Measurements from ENCODE around the gene DRAXIN.

The DRAXIN gene

GRCh38 chr1:11671205-11671543 is 20.3 kb upstream of the DRAXIN start:
- ATAC-seq (replicated peaks) (no peak), DNase-seq (no peak)
- H3K27me3 Mint-ChIP-seq: no peaks in the 10 kb centered on the region
- H3K4me1 Mint-ChIP-seq: peaks cover 9 to 19% of the 10 kb centered on the region in 2 donors
- H3K9me3 Mint-ChIP-seq: no peaks in the 10 kb centered on the region
- peaks cover 34 to 38% of the 10 kb centered on the region in 2 donors for H3K36me3 Mint-ChIP-seq
- H3K27ac Mint-ChIP-seq: no peak overlapping the region
- H3K4me3 Mint-ChIP-seq: no peak overlapping the region

- peaks cover 9 to 19% of the 10 kb centered on the region in 2 donors for H3K4me1 Mint-ChIP-seq
- no peak overlapping the region for H3K27ac Mint-ChIP-seq
- DNase-seq (no peak), ATAC-seq (replicated peaks) (no peak)
- H3K9me3 Mint-ChIP-seq: no peaks in the 10 kb centered on the region
- H3K36me3 Mint-ChIP-seq: peaks cover 34 to 38% of the 10 kb centered on the region in 2 donors
- no peaks in the 10 kb centered on the region for H3K27me3 Mint-ChIP-seq
- H3K4me3 Mint-ChIP-seq: no peak overlapping the region
Measured at GRCh38 chr1:11671544-11672286, 19.8 kb upstream of the DRAXIN start.

GRCh38 chr1:11673089-11673769 is 18.3 kb upstream of the DRAXIN start:
- no peaks in the 10 kb centered on the region for H3K27me3 Mint-ChIP-seq
- peaks cover 34 to 35% of the 10 kb centered on the region in 2 donors for H3K36me3 Mint-ChIP-seq
- no peak for ATAC-seq (replicated peaks)
- no peaks in the 10 kb centered on the region for H3K9me3 Mint-ChIP-seq
- no peak overlapping the region for H3K4me3 Mint-ChIP-seq
- H3K4me1 Mint-ChIP-seq: peaks cover 9 to 19% of the 10 kb centered on the region in 2 donors
- no peak for DNase-seq
- no peak overlapping the region for H3K27ac Mint-ChIP-seq

- Mint-ChIP-seq H3K4me1 (peaks cover 12 to 16% of the 10 kb centered on the region in 2 donors), H3K27me3 (no peaks in the 10 kb centered on the region), H3K36me3 (peaks cover 29 to 30% of the 10 kb centered on the region in 2 donors), H3K27ac (no peak overlapping the region), H3K9me3 (no peaks in the 10 kb centered on the region), H3K4me3 (no peak overlapping the region)
- ATAC-seq (replicated peaks) (no peak), DNase-seq (no peak)
Measured at GRCh38 chr1:11674488-11674887, 17.0 kb upstream of the DRAXIN start.

- H3K9me3 Mint-ChIP-seq: no peaks in the 10 kb centered on the region
- H3K27me3 Mint-ChIP-seq: no peaks in the 10 kb centered on the region
- H3K4me3 Mint-ChIP-seq: peak overlapping the region in 1 of 2 donors; percentile 14
- H3K27ac Mint-ChIP-seq: no peak overlapping the region
- ATAC-seq (replicated peaks) (no peak), DNase-seq (no peak)
- H3K36me3 Mint-ChIP-seq: peaks cover 26 to 30% of the 10 kb centered on the region in 2 donors
- H3K4me1 Mint-ChIP-seq: peaks cover 14 to 19% of the 10 kb centered on the region in 2 donors
Measured at GRCh38 chr1:11675325-11675724, 16.2 kb upstream of the DRAXIN start.

- no peaks in the 10 kb centered on the region for H3K27me3 Mint-ChIP-seq
- DNase-seq: no peak
- peaks cover 10 to 15% of the 10 kb centered on the region in 2 donors for H3K4me1 Mint-ChIP-seq
- no peak overlapping the region for H3K27ac Mint-ChIP-seq
- ATAC-seq (replicated peaks): no peak
- H3K9me3 Mint-ChIP-seq: no peaks in the 10 kb centered on the region
- H3K4me3 Mint-ChIP-seq: no peak overlapping the region
- peaks cover 24 to 26% of the 10 kb centered on the region in 2 donors for H3K36me3 Mint-ChIP-seq
Measured at GRCh38 chr1:11676386-11677103, 15.0 kb upstream of the DRAXIN start.

GRCh38 chr1:11678442-11678841 is 13.1 kb upstream of the DRAXIN start:
- Mint-ChIP-seq H3K4me3 (no peak overlapping the region), H3K36me3 (peaks cover 18 to 19% of the 10 kb centered on the region in 2 donors), H3K4me1 (peaks cover 11 to 22% of the 10 kb centered on the region in 2 donors), H3K27me3 (no peaks in the 10 kb centered on the region), H3K9me3 (no peaks in the 10 kb centered on the region), H3K27ac (no peak overlapping the region)
- no peak for ATAC-seq (replicated peaks)
- no peak for DNase-seq

GRCh38 chr1:11680270-11681070 is 11.0 kb upstream of the DRAXIN start:
- H3K27me3 Mint-ChIP-seq: no peaks in the 10 kb centered on the region
- DNase-seq: no peak
- no peaks in the 10 kb centered on the region for H3K9me3 Mint-ChIP-seq
- peak; percentile 34 to 38 for ATAC-seq (replicated peaks)
- H3K4me1 Mint-ChIP-seq: peaks cover 19 to 32% of the 10 kb centered on the region in 2 donors
- H3K27ac Mint-ChIP-seq: peak overlapping the region; percentile 93
- peak overlapping the region; percentile 93 to 94 for H3K4me3 Mint-ChIP-seq
- H3K36me3 Mint-ChIP-seq: peaks cover 6 to 7% of the 10 kb centered on the region in 2 donors

- peak within 1 kb of the TSS; percentile 93 for H3K27ac Mint-ChIP-seq
- no peaks in the 10 kb centered on the region for H3K36me3 Mint-ChIP-seq
- ATAC-seq (replicated peaks) (peak; percentile 92 to 94), DNase-seq (peak; percentile 84)
- H3K27me3 Mint-ChIP-seq: peaks cover 0 to 4% of the 10 kb centered on the region in 2 donors
- peaks cover 19 to 32% of the 10 kb centered on the region in 2 donors for H3K4me1 Mint-ChIP-seq
- no peaks in the 10 kb centered on the region for H3K9me3 Mint-ChIP-seq
- H3K4me3 Mint-ChIP-seq: peak within 1 kb of the TSS; percentile 93 to 94
Measured at GRCh38 chr1:11681071-11681771, 10.3 kb upstream of the DRAXIN start, which contains the start of gene MAD2L2. Gene MAD2L2 (minus strand): TSS chr1:11681148. CDS start chr1:11680601, 547 bp downstream.

GRCh38 chr1:11682287-11682771 is 9.2 kb upstream of the DRAXIN start:
- no peak for DNase-seq
- no peaks in the 10 kb centered on the region for H3K9me3 Mint-ChIP-seq
- no peak overlapping the region for H3K27ac Mint-ChIP-seq

GRCh38 chr1:11682799-11683198 is 8.7 kb upstream of the DRAXIN start:
- no peak overlapping the region for H3K27ac Mint-ChIP-seq
- ATAC-seq (replicated peaks) (no peak), DNase-seq (no peak)
- H3K4me3 Mint-ChIP-seq: no peak overlapping the region
- peaks cover 19 to 32% of the 10 kb centered on the region in 2 donors for H3K4me1 Mint-ChIP-seq
- H3K27me3 Mint-ChIP-seq: peaks cover 1 to 8% of the 10 kb centered on the region in 2 donors
- no peaks in the 10 kb centered on the region for H3K9me3 Mint-ChIP-seq
- H3K36me3 Mint-ChIP-seq: no peaks in the 10 kb centered on the region

More at GRCh38 chr1:11682287-11682771, 9.2 kb upstream of the DRAXIN start:
- peaks cover 0 to 5% of the 10 kb centered on the region in 2 donors for H3K27me3 Mint-ChIP-seq
- H3K36me3 Mint-ChIP-seq: no peaks in the 10 kb centered on the region
- H3K4me1 Mint-ChIP-seq: peaks cover 19 to 32% of the 10 kb centered on the region in 2 donors
- H3K4me3 Mint-ChIP-seq: no peak overlapping the region
- ATAC-seq (replicated peaks): no peak

GRCh38 chr1:11684070-11684469 is 7.4 kb upstream of the DRAXIN start:
- H3K36me3 Mint-ChIP-seq: no peaks in the 10 kb centered on the region
- ATAC-seq (replicated peaks) (no peak), DNase-seq (no peak)
- no peak overlapping the region for H3K4me3 Mint-ChIP-seq
- peaks cover 15 to 32% of the 10 kb centered on the region in 2 donors for H3K4me1 Mint-ChIP-seq
- no peaks in the 10 kb centered on the region for H3K9me3 Mint-ChIP-seq
- H3K27ac Mint-ChIP-seq: no peak overlapping the region
- H3K27me3 Mint-ChIP-seq: peaks cover 7 to 13% of the 10 kb centered on the region in 2 donors

- H3K4me3 Mint-ChIP-seq: no peak overlapping the region
Measured at GRCh38 chr1:11685210-11685752, 6.2 kb upstream of the DRAXIN start.

More at GRCh38 chr1:11685210-11685752, 6.2 kb upstream of the DRAXIN start:
- ATAC-seq (replicated peaks): no peak
- Mint-ChIP-seq H3K36me3 (no peaks in the 10 kb centered on the region), H3K27me3 (peaks cover 16 to 20% of the 10 kb centered on the region in 2 donors), H3K4me1 (peaks cover 14 to 27% of the 10 kb centered on the region in 2 donors), H3K9me3 (no peaks in the 10 kb centered on the region), H3K27ac (no peak overlapping the region)
- no peak for DNase-seq

Data from stimulated activated naive B cell treated with anti-CD40 and anti-IgM and Interleukin-4, amounts not matched to agents 10 μg/mL and 1 μg/mL and 100 μg/mL, for 72 hours (primary cell).